Testis (tissue), 2 donors: ENCODE data around the gene H2BK1.

ENCODE experiments used
- CTCF ChIP-seq, 3 experiments: fragments of 450-650 bp in 2 of 3; fragments of 200-600 bp in 1 of 3; sonication (generic) in 1 of 3; IDR thresholded peaks; one replicate each; pipeline ENCODE4 v1.5.1; 2016 to 2019; ENCODE audit warnings: antibody characterized with exemption in 3 of 3, mild to moderate bottlenecking in 2 of 3, moderate library complexity in 1 of 3
- POLR2A ChIP-seq: fragments of 450-650 bp; IDR thresholded peaks from one replicate; pipeline ENCODE4 v1.6.1; 2017; ENCODE audit warnings: antibody characterized with exemption, mild to moderate bottlenecking, moderate library complexity

- TF ChIP-seq POLR2A (no peak), CTCF (IDR thresholded peaks at IDR 0.05) (no peak)
Measured at GRCh38 chr7:151229249-151229648, 19.0 kb upstream of the H2BK1 start.
